HL-60 (cell line): Measurements from ENCODE around the gene CATSPER4.

ENCODE experiments used
- DNase-seq, 2 experiments: peaks; one replicate each; pipeline ENCODE4 v3.0.0-alpha.2; 2010 to 2020; ENCODE audit warnings: low read depth in 1 of 2, low spot score in 1 of 2
- H3K27ac ChIP-seq: fragments of 250-450 bp; sonication (Bioruptor Pico); replicated peaks from 2 replicates; pipeline ENCODE4 v1.5.1; 2020; ENCODE audit warnings: mild to moderate bottlenecking, moderate library complexity
- H3K27me3 ChIP-seq: fragments of 250-450 bp; sonication (Bioruptor Pico); 2 replicates; pipeline ENCODE4 v1.5.1; 2021; ENCODE audit warnings: mild to moderate bottlenecking, moderate library complexity; ENCODE audit not compliant: insufficient read depth, poor library complexity, severe bottlenecking
- H3K4me3 ChIP-seq: replicated peaks from 2 replicates; pipeline ENCODE4 v1.5.1; 2011; ENCODE audit warnings: mild to moderate bottlenecking, control low read depth, low read length; ENCODE audit not compliant: insufficient read depth
- CTCF ChIP-seq: IDR thresholded peaks from one replicate; pipeline ENCODE4 v1.5.1; 2011; ENCODE audit warnings: low read length, control low read depth, inconsistent platforms; ENCODE audit not compliant: insufficient read depth
- GABPA ChIP-seq: IDR thresholded peaks from 2 replicates; pipeline ENCODE4 v1.6.1; 2012; ENCODE audit warnings: low read depth
- POLR2AphosphoS5 ChIP-seq: IDR thresholded peaks from 2 replicates; pipeline ENCODE4 v1.6.1; 2012; ENCODE audit warnings: low read depth
- REST ChIP-seq: IDR thresholded peaks from 2 replicates; pipeline ENCODE4 v1.6.1; 2012; ENCODE audit warnings: low read depth; ENCODE audit not compliant: insufficient replicate concordance
- SPI1 ChIP-seq: IDR thresholded peaks from 2 replicates; pipeline ENCODE4 v1.6.1; 2012; ENCODE audit warnings: low read depth, mild to moderate bottlenecking, borderline replicate concordance

Gene CATSPER4

GRCh38 chr1:26164861-26165842 lies 25.2 kb upstream of the CATSPER4 start:
- Histone ChIP-seq H3K27ac (no peak overlapping the region), H3K27me3 (peaks cover 3% of the 10 kb centered on the region), H3K4me3 (no peak overlapping the region)
- no peak for TF ChIP-seq REST
- DNase-seq = no peak

- Histone ChIP-seq H3K27me3 (peaks cover 3% of the 10 kb centered on the region), H3K27ac (no peak overlapping the region), H3K4me3 (no peak overlapping the region)
- TF ChIP-seq REST (no peak), SPI1 (no peak), CTCF (no peak), GABPA (no peak), POLR2AphosphoS5 (no peak)
- no peak for DNase-seq
Observed at GRCh38 chr1:26166719-26167281, 23.6 kb upstream of the CATSPER4 start.

- TF ChIP-seq REST (no peak), GABPA (no peak), POLR2AphosphoS5 (no peak), SPI1 (no peak), CTCF (no peak)
- H3K27me3 ChIP-seq = no peaks in the 10 kb centered on the region
- no peak for DNase-seq
- H3K27ac ChIP-seq = peak within 1 kb of the TSS; percentile 79
- H3K4me3 ChIP-seq = peak within 1 kb of the TSS; percentile 96
Observed at GRCh38 chr1:26168410-26169197, 21.8 kb upstream of the CATSPER4 start, which contains the start of gene C1orf232. Gene C1orf232 (minus strand): TSS chr1:26168963. CDS start chr1:26168499, 464 bp downstream.
